ENCODE results near the gene RBFOX2. TPM values are rescaled to one million over a fixed set of nuclear protein-coding genes. Genes with fewer than 3 reads are reported as not detected.

RBFOX2 gene
- total and polyA plus RNA-seq, 2 of the 8 experiments (the other 6 are each of a cell fraction or from before 2014, with no cell fraction given) = 121 to 122 TPM

DNA sequence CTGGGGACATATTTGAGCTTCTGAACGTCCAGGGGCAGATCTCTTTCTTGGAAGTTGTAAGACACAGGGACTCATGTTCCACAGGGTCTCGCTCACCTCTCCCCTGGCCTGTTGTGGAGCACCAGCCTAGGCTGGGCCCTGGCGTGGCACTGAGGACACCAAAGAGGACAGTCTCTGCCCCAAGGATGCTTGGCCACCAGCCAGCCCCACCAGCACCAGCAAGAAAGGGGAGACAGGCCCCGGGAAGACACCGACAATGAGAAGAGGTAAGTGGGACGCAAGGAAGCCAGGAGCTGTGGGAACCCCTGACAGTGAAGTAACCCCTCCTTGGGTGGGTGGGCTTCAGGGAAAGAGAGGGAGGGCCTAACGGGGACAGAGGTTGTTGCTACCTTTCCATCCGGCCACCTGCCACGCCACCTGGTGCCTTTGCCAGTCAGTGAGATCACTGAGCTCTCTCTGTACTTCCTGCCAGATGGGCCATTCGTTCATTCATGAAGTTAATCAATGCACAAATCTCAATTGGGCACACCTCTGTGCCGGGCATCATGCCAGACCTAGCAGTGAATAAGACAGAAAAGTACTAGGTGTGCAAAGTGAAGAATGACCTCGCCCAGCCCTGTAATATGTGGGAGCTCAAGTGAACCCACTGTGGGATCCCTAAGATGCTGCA, 299.9 kb downstream of the RBFOX2 start (continued):
- TF ChIP-seq CBX8 (IDR thresholded peaks at IDR 0.05; ENCODE audit: borderline replicate concordance, low read depth, low read length) (no peak), CHD2 (IDR thresholded peaks at IDR 0.05; ENCODE audit: low read length) (no peak)

All from H1 (cell line).